Fibroblast of pulmonary artery (primary cell): ENCODE data around the gene MMP26.
A peak's percentile ranks its signal among the peaks of the same experiment; 100 is the strongest.

ENCODE experiments used
- DNase-seq: peaks from one replicate; pipeline ENCODE4 v3.0.0-alpha.2; 2010; ENCODE audit warnings: low read depth
- H3K4me3 ChIP-seq: replicated peaks from 2 replicates; pipeline ENCODE4 v1.5.1; 2011; ENCODE audit warnings: low read depth, mild to moderate bottlenecking, control low read depth, low read length, moderate library complexity
- TF ChIP-seq, protein P1 (sequence below): IDR thresholded peaks from 2 replicates; pipeline ENCODE4 v1.5.1; 2011; ENCODE audit warnings: mild to moderate bottlenecking, control low read depth, low read length, inconsistent platforms; ENCODE audit errors: missing control alignments

Gene MMP26

DNA sequence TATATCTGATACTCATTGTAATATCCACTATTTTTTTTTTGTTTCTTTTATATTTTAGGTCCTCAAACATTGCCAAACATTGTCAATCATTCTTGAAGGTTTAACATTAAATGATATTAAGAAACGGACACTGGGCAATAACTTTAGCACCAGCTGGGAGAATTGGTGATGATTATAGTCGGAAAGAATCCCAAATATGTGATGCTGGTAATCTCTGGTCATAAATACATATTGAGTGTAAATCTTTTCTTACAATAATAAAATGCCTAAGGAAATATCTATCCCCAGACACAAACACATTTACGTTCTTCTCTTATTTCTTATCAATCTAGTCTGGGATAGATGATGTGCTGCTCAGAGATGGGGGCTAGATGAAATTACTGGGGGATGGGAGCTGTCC lies 32.1 kb upstream of the MMP26 start:
- TF ChIP-seq, protein P1, sequence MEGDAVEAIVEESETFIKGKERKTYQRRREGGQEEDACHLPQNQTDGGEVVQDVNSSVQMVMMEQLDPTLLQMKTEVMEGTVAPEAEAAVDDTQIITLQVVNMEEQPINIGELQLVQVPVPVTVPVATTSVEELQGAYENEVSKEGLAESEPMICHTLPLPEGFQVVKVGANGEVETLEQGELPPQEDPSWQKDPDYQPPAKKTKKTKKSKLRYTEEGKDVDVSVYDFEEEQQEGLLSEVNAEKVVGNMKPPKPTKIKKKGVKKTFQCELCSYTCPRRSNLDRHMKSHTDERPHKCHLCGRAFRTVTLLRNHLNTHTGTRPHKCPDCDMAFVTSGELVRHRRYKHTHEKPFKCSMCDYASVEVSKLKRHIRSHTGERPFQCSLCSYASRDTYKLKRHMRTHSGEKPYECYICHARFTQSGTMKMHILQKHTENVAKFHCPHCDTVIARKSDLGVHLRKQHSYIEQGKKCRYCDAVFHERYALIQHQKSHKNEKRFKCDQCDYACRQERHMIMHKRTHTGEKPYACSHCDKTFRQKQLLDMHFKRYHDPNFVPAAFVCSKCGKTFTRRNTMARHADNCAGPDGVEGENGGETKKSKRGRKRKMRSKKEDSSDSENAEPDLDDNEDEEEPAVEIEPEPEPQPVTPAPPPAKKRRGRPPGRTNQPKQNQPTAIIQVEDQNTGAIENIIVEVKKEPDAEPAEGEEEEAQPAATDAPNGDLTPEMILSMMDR, result no peak

DNA sequence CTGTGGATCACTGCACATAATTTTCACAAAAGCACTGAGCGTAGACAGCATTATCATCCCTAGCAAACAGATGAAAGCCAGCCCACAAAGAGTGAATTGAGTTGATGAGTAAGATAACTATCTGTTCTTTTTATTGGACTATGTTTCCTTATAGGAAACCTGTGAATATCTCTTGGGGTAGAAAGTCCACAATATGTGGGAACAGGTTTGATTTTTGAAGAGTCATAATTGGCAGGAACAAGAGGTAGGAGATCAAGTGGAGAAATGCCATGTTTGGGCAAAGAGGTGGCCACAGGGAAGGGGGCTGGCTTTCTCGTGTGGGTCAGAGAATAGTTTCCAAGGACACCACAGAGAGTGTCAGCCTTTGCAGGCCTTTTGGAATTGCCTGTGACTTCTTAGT lies 30.8 kb upstream of the MMP26 start:
- DNase-seq, result no peak
- TF ChIP-seq, protein P1, result no peak
- H3K4me3 ChIP-seq, result no peak overlapping the region

More for the DNA sequence above, 32.1 kb upstream of the MMP26 start:
- H3K4me3 ChIP-seq, result no peak overlapping the region
- peak; percentile 10 for DNase-seq

DNA sequence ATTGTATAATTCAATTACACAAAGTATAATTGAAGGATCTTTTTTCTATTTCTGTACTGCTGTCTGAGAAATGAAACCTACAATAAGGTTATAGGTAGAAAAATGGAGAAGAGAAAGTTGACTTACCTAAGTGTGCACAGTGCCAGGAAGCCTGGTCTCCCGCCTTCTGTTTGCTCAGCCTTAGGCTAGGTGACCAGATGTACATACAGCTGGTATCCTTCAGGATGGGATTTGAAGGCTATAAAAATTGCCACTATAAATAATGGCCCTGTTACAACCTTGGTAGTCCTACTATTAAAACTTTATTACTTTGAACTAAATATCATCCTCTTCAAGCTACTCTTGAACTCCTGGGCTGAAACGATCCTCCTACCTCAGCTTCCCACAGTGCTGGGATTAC lies 26.6 kb upstream of the MMP26 start:
- H3K4me3 ChIP-seq, result no peak overlapping the region
- TF ChIP-seq, protein P1, result no peak
- no peak for DNase-seq

DNA sequence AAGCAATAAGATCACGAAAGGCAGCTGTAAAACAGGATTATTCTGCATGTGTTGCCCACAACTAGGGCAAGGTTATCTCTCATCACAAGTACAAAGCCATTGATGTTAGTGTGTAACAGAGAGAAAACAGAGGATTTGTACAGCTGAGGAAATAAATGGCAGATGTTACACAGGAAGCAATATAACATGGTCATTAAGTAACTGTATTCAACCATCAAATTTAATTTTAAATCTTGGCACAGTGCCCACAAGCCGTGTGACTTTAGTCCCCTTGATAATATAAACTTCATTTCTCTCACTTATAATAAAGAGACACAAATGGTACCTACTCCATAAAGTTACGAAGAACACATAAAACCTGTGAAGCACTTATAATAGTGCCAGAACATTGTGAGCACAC lies 24.2 kb upstream of the MMP26 start:
- TF ChIP-seq, protein P1, result no peak
- DNase-seq, result no peak

DNA sequence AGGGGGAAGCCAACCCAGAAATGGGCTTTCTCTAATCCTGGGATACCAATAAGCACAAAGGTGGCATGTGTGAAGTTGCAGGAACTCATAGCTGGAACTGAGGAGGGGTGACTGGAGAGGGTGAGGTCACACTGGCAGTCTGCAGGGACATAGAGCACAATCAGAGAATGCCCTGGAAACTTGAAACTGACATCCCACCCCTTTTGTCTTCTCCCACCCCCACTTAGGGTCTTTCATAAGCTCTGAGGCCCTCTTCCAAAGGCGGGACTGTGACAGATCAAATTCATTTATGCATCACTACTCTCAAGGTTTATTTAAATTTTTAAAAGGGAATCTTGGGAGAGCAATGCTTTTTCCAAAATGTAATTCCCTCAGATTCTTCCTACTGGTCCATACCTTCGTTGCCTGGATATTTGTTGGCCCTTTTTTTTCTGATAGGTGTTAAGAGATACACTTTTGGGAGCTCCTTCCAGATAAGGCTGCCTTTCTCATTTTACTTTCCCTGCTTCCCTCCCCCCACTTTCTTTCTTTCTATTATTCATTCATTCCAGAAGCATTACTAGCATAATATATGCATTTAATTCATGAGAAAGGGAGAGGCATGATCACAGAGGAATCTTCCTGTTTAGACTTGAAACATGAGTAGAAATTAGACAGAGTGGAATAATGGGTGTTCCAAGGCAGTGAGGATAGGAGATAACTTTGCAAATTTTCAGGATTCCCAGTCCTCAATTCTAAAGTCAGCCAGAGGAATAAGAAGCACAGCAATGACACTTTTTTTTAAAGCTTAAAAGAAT lies 21.8 kb upstream of the MMP26 start:
- H3K4me3 ChIP-seq, result no peak overlapping the region
- TF ChIP-seq, protein P1, result no peak
- DNase-seq, result no peak

More for the DNA sequence above, 24.2 kb upstream of the MMP26 start:
- H3K4me3 ChIP-seq, result no peak overlapping the region

DNA sequence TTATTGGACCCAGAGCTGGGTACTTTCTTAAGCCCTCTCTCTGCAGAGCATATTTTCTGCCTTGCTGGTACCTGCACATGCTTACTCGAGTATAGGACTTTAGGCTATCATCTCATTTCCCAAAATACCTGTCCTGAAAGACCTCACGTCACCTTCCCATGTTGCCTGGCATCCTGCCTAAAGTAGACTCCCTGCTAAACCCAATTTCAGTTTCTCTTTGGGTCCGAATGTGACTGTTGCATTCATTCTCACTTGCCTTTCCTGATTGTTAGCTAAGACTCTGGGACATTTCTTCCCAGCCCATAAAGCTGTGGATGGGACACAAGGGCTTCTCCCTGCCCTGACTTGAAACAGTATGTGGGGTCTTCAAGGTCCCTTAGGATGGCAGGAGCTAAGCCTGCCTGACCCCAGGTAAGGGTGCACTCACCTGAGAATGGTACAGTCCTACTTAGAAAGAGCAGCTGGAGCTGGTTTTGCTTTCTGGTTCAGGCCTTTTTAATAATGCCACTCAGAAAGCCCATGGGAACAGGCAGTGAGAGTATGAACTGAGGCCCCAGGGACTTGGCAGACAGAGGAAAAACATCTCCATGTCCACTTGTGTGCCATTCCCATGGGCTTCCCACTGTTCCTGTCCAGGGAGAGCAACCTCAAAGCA lies 19.8 kb upstream of the MMP26 start:
- TF ChIP-seq, protein P1, result no peak
- H3K4me3 ChIP-seq, result no peak overlapping the region
- DNase-seq, result no peak

DNA sequence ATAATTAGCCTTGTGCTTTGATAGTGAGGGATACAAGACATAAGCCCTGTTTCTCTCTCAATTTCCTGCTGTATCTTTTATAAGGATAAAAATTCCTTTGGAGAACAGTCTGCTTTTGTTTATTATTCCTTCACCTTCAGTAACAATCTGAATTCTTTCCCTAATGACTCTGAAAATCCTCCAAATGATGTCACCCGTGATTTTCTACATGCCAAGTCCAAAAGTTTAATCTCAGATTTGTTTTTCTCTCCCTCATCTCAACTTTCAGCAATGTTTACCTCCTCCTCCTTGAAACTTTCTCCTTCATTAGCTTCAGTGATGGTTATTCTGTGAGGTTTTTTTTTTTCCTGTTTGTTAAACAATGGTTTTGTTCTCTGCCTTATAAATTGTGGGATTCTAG lies 9.1 kb upstream of the MMP26 start:
- H3K4me3 ChIP-seq, result no peak overlapping the region
- TF ChIP-seq, protein P1, result no peak
- no peak for DNase-seq
